BJ (cell line): ENCODE data around the gene TAF4B. TPM values are rescaled to one million over a fixed set of nuclear protein-coding genes. Genes with fewer than 3 reads are reported as not detected.

Source experiments
- CTCF ChIA-PET: fragments of 350-600 bp; formaldehyde crosslinking; extraction: SDS; loops from one replicate; lab custom pipeline; 2021; ENCODE audit warnings: antibody characterized with exemption, inconsistent platforms; lab: Yijun Ruan, JAX
- POLR2A ChIA-PET: fragments of 300-600 bp; sonication (Branson Sonifier 250); formaldehyde crosslinking; extraction: SDS; loops from one replicate; lab custom pipeline; 2021; ENCODE audit warnings: antibody characterized with exemption; lab: Charles Lee
- DNase-seq: peaks from one replicate; pipeline ENCODE4 v3.0.0-alpha.2; 2011; ENCODE audit warnings: low read depth
- H3K27me3 ChIP-seq: 2 replicates; pipeline ENCODE4 v1.6.0; 2011; ENCODE audit warnings: low read length; ENCODE audit not compliant: control insufficient read depth, insufficient read depth
- H3K36me3 ChIP-seq: 2 replicates; pipeline ENCODE4 v1.5.1; 2011; ENCODE audit warnings: low read length; ENCODE audit not compliant: control insufficient read depth, insufficient read depth
- H3K4me3 ChIP-seq: 2 replicates; pipeline ENCODE4 v1.5.1; 2011; ENCODE audit warnings: low read depth, mild to moderate bottlenecking, control low read depth, low read length
- CTCF ChIP-seq: IDR thresholded peaks from 2 replicates; pipeline ENCODE4 v1.5.1; 2011; ENCODE audit warnings: low read depth, mild to moderate bottlenecking, control low read depth, inconsistent platforms, low read length, moderate library complexity; ENCODE audit not compliant: insufficient read depth
- polyA plus RNA-seq: library from polyadenylated mRNA; depleted of rRNA; stranded (reverse); fragments of >200 nt; gene quantifications from 2 replicates; pipeline ENCODE4 v1.2.3, GENCODE V29; 2011; rRNA removed
- small RNA-seq: library from RNA; depleted of rRNA; stranded (forward); fragments of <200 nt; gene quantifications from one replicate; pipeline ENCODE3, GENCODE V24; 2012; ENCODE audit warnings: low replicate concordance, low read depth; ENCODE audit not compliant: insufficient read length

TAF4B gene
- polyA plus RNA-seq, 1 experiment: 1.1 TPM

GRCh38 chr18:26438980-26439379 is 212.7 kb downstream of the TAF4B start:
- Histone ChIP-seq H3K4me3 (no peak overlapping the region), H3K27me3 (no peaks in the 10 kb centered on the region), H3K36me3 (no peaks in the 10 kb centered on the region)
- CTCF ChIA-PET: interaction anchor here (0.8 to 1.3 kb wide), 2 partner anchors 18 to 26 kb away, joined by 3 read pairs; no protein-coding TSS in a partner anchor
- POLR2A ChIA-PET: interaction anchor here (0.7 kb wide), 1 partner anchor 74 kb away, joined by 3 read pairs; no protein-coding TSS in a partner anchor
- no peak for DNase-seq
- no peak for TF ChIP-seq CTCF

- no peaks in the 10 kb centered on the region for H3K27me3 ChIP-seq
- ChIA-PET POLR2A (interaction anchor here (0.7 kb wide), 1 partner anchor 74 kb away, joined by 3 read pairs; no protein-coding TSS in a partner anchor), CTCF (interaction anchor here (0.8 to 1.3 kb wide), 2 partner anchors 18 to 25 kb away, joined by 3 read pairs; no protein-coding TSS in a partner anchor)
- no peaks in the 10 kb centered on the region for H3K36me3 ChIP-seq
- DNase-seq: no peak
- H3K4me3 ChIP-seq: no peak overlapping the region
- TF ChIP-seq CTCF: no peak
These were observed 213.3 kb downstream of the TAF4B start for GRCh38 chr18:26439537-26439936.

- DNase-seq: no peak
- CTCF ChIA-PET: interaction anchor here (0.9 to 1.3 kb wide), 2 partner anchors 11 to 35 kb away, joined by 4 read pairs; no protein-coding TSS in a partner anchor
- POLR2A ChIA-PET: no interaction called here
- TF ChIP-seq CTCF: no peak
- Histone ChIP-seq H3K27me3 (no peaks in the 10 kb centered on the region), H3K4me3 (no peak overlapping the region), H3K36me3 (no peaks in the 10 kb centered on the region)
These were observed 214.4 kb downstream of the TAF4B start for GRCh38 chr18:26440644-26441043.

Small RNAs within 50 kb of the gene (small RNA-seq; reads per million reads assigned to genes)
- not detected for gene RNU6-1289P

Other genes starting within 250 kb of the TAF4B start
- gene SS18, start 135.8 kb upstream of the TAF4B start, polyA plus RNA-seq: 153 and 163 TPM in 2 replicates
- not detected in 2 replicates for gene PSMA8, start 92.6 kb upstream of the TAF4B start, polyA plus RNA-seq